CD4-positive, alpha-beta T cell treated with Interleukin-1 beta for 1 hour (primary cell): ENCODE results near the gene PRKAG1.
A peak's percentile ranks its signal among the peaks of the same experiment; 100 is the strongest.

Source experiments
- DNase-seq, 2 donors: peaks; one replicate each; pipeline ENCODE4 v3.0.0-alpha.2; 2020 to 2022

The PRKAG1 gene

GRCh38 chr12:49030714-49031572, 12.4 kb upstream of the PRKAG1 start:
- DNase-seq: no peak

GRCh38 chr12:49030119-49030518, 11.5 kb upstream of the PRKAG1 start:
- DNase-seq: no peak

GRCh38 chr12:49028666-49029275, 10.2 kb upstream of the PRKAG1 start:
- no peak for DNase-seq

DNA sequence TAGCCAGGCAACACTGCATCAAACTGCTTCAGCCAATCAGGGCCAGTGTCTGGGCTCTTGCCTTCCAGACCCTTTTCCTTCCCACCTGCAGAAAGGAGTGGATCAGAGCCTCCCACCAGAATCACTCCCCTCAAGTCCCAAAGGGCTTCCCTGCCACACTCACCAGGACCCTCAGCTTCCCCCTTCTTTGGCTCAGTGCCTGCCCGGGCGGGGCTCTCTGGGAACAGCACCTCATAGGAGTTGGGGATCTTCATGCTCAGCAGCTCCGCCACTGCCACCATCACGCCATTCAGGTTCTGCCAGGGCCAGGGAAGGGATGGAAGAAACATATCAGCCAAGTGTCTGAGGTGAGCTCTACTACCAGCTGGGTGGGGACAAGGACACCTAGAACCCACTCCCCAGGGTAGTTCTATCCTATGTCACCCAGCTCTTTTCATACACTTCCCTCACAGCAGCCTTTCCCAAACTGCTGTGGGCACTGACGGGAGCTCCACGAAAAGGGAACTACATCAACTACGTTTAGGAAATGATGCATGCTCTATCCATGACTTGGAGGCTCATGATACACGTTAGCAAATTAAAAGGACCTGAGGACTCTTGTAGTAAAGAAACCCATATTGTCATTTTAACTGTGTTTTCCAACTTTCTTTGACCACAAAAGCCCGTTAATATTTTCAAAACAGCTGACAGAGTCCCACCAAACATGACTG, 9.4 kb upstream of the PRKAG1 start:
- DNase-seq: no peak

- no peak for DNase-seq
These were observed 8.3 kb upstream of the PRKAG1 start for GRCh38 chr12:49026678-49027480.

DNA sequence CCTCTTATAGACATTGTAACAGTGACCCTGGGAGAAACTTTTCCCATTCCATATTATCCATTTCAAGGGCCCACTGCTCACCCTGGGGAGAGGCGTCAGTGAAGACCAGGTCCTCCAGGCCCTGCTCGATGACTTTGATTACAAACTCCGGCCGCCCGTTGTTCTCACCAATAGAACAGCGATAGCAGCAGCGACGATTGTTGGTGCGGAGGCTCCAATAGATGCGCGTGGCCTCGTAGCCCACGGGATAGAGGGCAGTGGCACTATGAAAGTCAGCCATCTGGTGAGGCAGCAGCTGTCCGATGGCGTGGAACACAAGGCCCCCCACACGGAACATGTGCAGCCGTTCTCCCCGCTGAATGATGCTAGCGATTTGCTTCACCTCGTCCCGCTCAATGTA, 7.5 kb upstream of the PRKAG1 start:
- DNase-seq: no peak

DNA sequence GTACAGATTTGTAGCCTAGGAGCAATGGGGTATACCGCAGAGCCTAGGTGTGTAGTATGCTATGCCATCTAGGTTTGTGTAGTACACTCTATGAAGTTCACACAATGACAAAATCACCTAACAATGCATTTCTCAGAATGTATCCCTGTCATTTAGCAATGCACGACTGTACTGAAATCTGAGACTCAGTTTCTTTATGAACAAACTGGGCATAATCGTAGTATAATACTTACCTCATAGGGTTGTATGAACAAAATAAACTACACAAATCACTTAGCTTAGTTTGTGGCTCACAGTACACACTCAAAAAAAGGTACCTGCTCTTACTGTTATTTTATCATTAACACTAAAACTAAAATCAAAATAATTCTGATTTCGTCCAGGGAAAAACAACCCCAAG, 6.9 kb upstream of the PRKAG1 start:
- DNase-seq: no peak

DNA sequence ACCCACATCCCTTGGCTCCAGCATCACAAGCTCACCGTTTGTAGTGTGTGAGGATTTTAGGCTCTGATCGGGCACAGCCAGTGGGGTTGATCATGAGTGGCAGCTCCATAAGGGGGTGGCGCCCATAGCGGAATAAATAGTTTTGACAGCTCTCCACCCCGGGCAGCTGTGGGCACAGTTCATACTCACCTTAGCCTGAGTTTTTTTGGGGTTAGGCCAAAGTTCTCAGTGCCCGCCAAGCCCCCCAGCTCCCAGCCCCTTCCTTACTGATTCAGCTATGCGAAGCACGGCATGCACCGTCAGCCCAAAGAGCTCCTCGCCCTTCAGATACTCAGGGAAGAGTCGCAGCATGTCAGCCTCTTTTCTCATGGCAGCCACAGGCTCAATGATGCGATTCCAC, 6.0 kb upstream of the PRKAG1 start:
- DNase-seq: no peak

- no peak for DNase-seq
These were observed 5.2 kb upstream of the PRKAG1 start for GRCh38 chr12:49023812-49024211.

DNA sequence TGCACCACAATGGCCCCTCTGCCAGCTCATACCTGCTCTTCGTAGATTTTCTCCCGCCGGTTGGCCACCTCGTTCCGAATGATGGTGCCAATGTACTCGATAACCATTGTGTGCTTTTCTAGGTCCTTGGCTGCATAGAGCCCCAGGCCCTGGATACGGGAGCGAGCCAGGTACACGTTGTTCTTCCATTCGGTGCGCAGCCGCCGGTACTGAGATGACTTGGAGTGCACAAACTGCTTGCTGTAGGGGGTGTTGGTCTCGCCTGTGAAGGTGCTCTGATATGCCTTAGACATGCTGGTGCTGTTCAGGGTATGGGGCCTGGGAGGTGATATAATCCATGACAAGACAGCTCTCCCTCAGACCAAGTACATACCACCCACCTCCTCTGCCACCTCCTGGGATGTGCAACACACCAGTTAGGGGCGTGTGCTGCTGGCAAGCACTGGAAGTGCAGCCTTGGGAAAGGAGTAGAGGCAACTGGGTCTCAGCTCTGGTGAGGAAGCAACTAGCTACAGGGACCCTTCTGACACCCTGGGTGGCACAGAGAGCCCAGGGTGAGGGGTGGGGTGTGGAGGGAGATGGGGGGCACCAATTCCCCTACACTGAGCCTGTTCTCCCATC, 4.1 kb upstream of the PRKAG1 start:
- DNase-seq: no peak

DNA sequence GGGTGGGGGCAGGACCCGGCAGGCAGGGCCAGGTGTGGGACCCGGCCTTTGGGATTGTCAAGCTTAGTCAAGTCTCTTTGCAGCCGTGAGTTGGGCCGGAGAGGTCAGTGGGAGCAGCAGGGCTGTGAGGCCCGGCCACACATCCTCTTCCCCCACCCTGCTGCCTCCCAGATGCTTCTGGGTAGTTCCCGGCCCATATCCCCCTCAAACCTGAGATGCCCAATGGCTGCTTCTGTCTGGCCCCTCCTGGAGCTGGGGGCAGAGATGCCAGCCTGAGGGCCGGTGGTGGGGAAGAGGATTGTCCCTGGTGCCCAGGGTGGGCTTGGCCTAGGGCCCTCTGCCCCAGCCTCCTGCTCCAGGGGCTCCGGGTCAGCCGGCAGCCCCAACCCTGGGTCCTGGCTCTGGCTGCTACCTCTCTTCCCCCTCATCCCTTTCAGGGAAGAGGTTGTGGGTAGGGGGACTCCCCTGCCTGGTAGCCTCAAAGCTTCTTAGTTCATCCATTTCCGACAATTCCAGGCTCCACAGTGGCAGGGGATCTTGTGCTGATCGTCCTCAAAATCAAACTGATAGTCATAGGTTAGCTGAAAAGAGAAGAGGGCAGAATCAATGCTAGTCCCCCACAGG, 2.8 kb upstream of the PRKAG1 start:
- DNase-seq: no peak

GRCh38 chr12:49020441-49020840, 1.9 kb upstream of the PRKAG1 start:
- no peak for DNase-seq

- DNase-seq: peak; percentile 62 to 65
These were observed 1.1 kb upstream of the PRKAG1 start for GRCh38 chr12:49019443-49020324.

DNA sequence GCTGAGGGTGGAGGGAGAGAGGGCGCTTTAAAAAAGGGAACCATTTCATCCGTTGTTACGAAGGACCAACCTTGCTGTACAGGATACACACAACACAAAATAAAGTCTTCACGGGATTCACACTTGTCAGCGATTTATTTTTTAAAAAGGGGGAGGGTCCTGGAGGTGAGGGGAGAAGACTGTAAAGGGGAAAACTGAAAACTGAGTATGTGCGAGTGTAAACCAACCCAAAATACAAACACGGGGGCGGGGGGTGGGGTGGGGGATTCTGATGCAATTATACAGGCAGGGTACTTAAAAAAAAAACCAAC, 499 bp upstream of the PRKAG1 start:
- DNase-seq: no peak

DNA sequence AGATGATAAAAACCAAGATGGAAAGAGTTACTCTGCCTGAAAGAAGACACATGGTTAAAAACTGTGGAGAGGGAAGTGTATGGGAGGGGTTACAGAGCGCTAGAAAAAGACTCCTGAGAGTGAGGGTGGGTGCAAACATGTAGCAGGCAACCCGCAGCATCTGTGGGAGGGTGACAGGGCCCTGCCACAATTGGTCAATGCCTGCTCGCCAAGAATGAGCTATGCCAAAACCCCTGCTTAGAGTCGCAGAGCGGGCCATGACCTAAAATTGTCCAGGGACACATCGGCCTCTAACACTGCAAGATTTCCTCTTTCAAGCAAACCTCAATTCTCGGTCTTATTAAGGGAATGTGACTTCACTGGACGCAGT, 700 bp downstream of the PRKAG1 start:
- DNase-seq: peak in 1 of 2 donors; percentile 42

- DNase-seq: no peak
These were observed 3.4 kb downstream of the PRKAG1 start for GRCh38 chr12:49015196-49015595.

DNA sequence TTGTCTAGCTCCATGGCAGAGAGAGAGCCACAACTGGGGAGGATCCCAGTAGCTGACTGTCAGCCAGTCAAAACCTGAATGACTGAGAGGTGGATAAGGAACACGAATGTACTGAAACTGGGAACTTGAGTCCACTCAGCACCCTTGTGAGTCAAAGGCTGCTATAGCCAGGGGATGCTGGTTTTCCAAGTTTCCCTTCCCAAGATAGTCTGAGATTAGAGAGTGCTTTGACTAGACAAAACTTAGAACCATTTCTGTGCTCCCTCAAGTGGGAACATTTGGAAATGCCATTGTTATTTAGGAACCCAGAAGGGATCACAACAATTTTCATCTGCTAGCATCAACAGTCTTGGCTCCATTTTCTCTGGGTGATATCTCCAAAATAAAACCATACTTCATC, 4.0 kb downstream of the PRKAG1 start:
- DNase-seq: no peak

GRCh38 chr12:49013428-49013827, 5.1 kb downstream of the PRKAG1 start:
- no peak for DNase-seq

- no peak for DNase-seq
These were observed 5.8 kb downstream of the PRKAG1 start for GRCh38 chr12:49012739-49013138.

- DNase-seq: no peak
These were observed 8.4 kb downstream of the PRKAG1 start for GRCh38 chr12:49010092-49010668.

GRCh38 chr12:49008943-49009342, 9.6 kb downstream of the PRKAG1 start:
- no peak for DNase-seq
